ENCODE data around the gene GOLGA6L2. TPM values are rescaled to one million over a fixed set of nuclear protein-coding genes. Genes with fewer than 3 reads are reported as not detected.

Gene GOLGA6L2
- total and polyA plus RNA-seq, 2 of the 8 experiments (the other 6 are each of a cell fraction or from before 2014, with no cell fraction given), result not detected

DNA sequence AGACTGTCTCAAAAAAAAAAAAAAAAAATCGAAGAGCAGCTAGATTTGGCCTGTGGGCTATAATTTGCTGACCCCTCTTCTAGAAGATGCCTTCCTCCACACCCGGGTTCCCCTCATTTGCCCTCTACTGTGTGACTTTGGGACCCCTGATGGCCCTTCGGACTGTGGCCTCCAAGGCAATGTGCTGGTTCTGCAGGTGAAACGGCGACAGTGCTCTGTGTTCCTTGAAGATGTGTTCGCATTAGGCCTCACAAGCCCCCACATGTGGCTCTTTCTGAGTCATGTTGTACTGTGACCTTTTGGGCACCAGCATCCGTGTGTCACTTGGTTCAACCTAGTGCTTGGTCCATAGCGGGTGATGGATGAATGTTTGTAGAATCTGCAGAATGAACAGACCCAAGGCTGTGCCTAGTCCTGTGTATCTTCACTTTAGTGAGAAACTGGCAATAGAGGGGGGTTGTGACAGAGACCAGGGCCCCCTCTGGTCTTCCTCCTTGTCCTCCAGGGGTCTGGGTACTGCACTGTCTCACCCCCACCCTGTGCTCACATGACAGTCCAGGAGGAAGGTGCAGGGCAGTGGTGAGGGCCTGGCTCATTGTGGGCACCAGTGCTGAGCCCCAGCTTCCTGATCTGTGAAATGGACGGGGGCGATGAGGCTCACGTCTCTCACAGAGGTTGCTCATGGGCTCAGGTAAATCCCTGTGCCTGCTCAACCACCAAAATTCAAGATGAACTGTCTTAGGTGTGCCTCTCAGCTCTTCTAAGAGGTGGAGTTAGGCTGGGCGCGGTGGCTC is 22.7 kb downstream of the GOLGA6L2 start:
- H4K8ac ChIP-seq (ENCODE audit: extremely low read depth, insufficient read depth, low read length), result no peak overlapping the region
- H3K56ac ChIP-seq (replicated peaks; ENCODE audit: insufficient read length, low read depth, low read length), result no peak overlapping the region
- H2BK12ac ChIP-seq (ENCODE audit: low read depth, low read length), result no peak overlapping the region
- no peaks in the 10 kb centered on the region for H3K4me1 ChIP-seq (replicated peaks in 1 of 4; ENCODE audit: control insufficient read depth in 3 of 4, insufficient read depth in 4 of 4, low read length in 3 of 4)
- H3K4me3 ChIP-seq (ENCODE audit: extremely low read depth in 1 of 4, insufficient read depth in 2 of 4, low read depth in 3 of 4, low read length in 4 of 4), result no peak overlapping the region
- no peak overlapping the region for H4K91ac ChIP-seq (replicated peaks; ENCODE audit: insufficient read length, low read length)
- no peaks in the 10 kb centered on the region for H3K23me2 ChIP-seq (ENCODE audit: low read depth, low read length)
- no peak overlapping the region for H2AK5ac ChIP-seq (ENCODE audit: low read depth, low read length)
- H3K4ac ChIP-seq (replicated peaks; ENCODE audit: insufficient read length, low read depth, low read length), result no peak overlapping the region
- no peak overlapping the region for H2BK120ac ChIP-seq (replicated peaks; ENCODE audit: low read depth, low read length)
- H3K9ac ChIP-seq (replicated peaks in 1 of 4; ENCODE audit: extremely low read depth in 1 of 4, low read depth in 3 of 4, low read length in 3 of 4), result no peak overlapping the region
- H3K4me2 ChIP-seq (ENCODE audit: insufficient read depth in 1 of 2, low read depth in 2 of 2, low read length in 2 of 2), result no peak overlapping the region
- no peaks in the 10 kb centered on the region for H3K79me1 ChIP-seq (ENCODE audit: low read depth, low read length)
- peaks cover 5 to 37% of the 10 kb centered on the region in 2 experiments; a peak in 3 of 4 replicates for H3K9me3 ChIP-seq (ENCODE audit: insufficient read depth in 2 of 2, low read depth in 1 of 2, low read length in 1 of 2)
- H3K27me3 ChIP-seq (replicated peaks in 1 of 4; ENCODE audit: control insufficient read depth in 3 of 4, extremely low read depth in 1 of 4, insufficient read depth in 3 of 4, low read length in 3 of 4), result no peaks in the 10 kb centered on the region
- 90% methylated on average over 10 of the region's 13 CpGs; no CpG with 5 or more reads in 1 of the 2 experiments for WGBS, 2 experiments (ENCODE audit: extremely low coverage in 1 of 2, insufficient coverage in 1 of 2, insufficient read length in 1 of 2, insufficient replicate concordance in 2 of 2, low coverage in 1 of 2, low lambda C conversion rate in 2 of 2, missing lambda C conversion rate in 1 of 2)
- no peak overlapping the region for H3K18ac ChIP-seq (ENCODE audit: extremely low read depth, low read length)
- CTCF ChIA-PET (ENCODE audit: partially characterized antibody), result no interaction called here
- H2AFZ ChIP-seq (ENCODE audit: low read length), result no peak overlapping the region
- H3K27ac ChIP-seq (ENCODE audit: low read depth, low read length), result no peak overlapping the region
- H2BK15ac ChIP-seq (ENCODE audit: low read length), result no peak overlapping the region
- H4K20me1 ChIP-seq (replicated peaks in 1 of 2; ENCODE audit: control insufficient read depth in 1 of 2, insufficient read depth in 2 of 2, low read length in 2 of 2), result no peaks in the 10 kb centered on the region
- DNase-seq (ENCODE audit: low read depth in 1 of 2, low spot score in 2 of 2), result no peak
- H3K23ac ChIP-seq (ENCODE audit: insufficient read length), result no peak overlapping the region
- POLR2A ChIA-PET (ENCODE audit: partially characterized antibody), result no interaction called here
- FAIRE-seq, result no peak
- no peaks in the 10 kb centered on the region for H3K36me3 ChIP-seq (ENCODE audit: control insufficient read depth in 2 of 4, insufficient read depth in 4 of 4, low read length in 3 of 4)
- H2BK20ac ChIP-seq (ENCODE audit: low read length), result no peak overlapping the region
- no peak overlapping the region for H3K14ac ChIP-seq (ENCODE audit: insufficient read length)
- no peak overlapping the region for H2BK5ac ChIP-seq (ENCODE audit: low read depth, low read length)
- no peak overlapping the region for H4K5ac ChIP-seq (ENCODE audit: insufficient read length, low read depth, low read length)
- H3K79me2 ChIP-seq (ENCODE audit: control insufficient read depth in 1 of 2, insufficient read depth in 2 of 2, low read length in 2 of 2), result no peaks in the 10 kb centered on the region
- TF ChIP-seq, protein P1, sequence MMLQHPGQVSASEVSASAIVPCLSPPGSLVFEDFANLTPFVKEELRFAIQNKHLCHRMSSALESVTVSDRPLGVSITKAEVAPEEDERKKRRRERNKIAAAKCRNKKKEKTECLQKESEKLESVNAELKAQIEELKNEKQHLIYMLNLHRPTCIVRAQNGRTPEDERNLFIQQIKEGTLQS (IDR thresholded peaks at IDR 0.05; ENCODE audit: insufficient read depth, low read depth, low read length), result no peak
- TF ChIP-seq GABPA (IDR thresholded peaks at IDR 0.05; ENCODE audit: borderline replicate concordance, insufficient read depth, low read length) (no peak), SP4 (IDR thresholded peaks at IDR 0.05; ENCODE audit: low read length) (no peak), POLR2A (IDR thresholded peaks at IDR 0.05; ENCODE audit: control extremely low read depth in 1 of 2, low read depth in 2 of 2, low read length in 2 of 2) (no peak), HDAC2 (IDR thresholded peaks at IDR 0.05; ENCODE audit: borderline replicate concordance in 1 of 2, low read depth in 2 of 2, low read length in 2 of 2) (no peak), EZH2 (IDR thresholded peaks at IDR 0.05; ENCODE audit: low read depth, low read length, severe bottlenecking) (no peak), KDM5A (IDR thresholded peaks at IDR 0.05; ENCODE audit: low read length) (no peak), CHD1 (IDR thresholded peaks at IDR 0.05; ENCODE audit: low read depth, low read length) (no peak), POU5F1 (IDR thresholded peaks at IDR 0.05; ENCODE audit: low read depth, low read length) (no peak)
- TF ChIP-seq, protein P2, sequence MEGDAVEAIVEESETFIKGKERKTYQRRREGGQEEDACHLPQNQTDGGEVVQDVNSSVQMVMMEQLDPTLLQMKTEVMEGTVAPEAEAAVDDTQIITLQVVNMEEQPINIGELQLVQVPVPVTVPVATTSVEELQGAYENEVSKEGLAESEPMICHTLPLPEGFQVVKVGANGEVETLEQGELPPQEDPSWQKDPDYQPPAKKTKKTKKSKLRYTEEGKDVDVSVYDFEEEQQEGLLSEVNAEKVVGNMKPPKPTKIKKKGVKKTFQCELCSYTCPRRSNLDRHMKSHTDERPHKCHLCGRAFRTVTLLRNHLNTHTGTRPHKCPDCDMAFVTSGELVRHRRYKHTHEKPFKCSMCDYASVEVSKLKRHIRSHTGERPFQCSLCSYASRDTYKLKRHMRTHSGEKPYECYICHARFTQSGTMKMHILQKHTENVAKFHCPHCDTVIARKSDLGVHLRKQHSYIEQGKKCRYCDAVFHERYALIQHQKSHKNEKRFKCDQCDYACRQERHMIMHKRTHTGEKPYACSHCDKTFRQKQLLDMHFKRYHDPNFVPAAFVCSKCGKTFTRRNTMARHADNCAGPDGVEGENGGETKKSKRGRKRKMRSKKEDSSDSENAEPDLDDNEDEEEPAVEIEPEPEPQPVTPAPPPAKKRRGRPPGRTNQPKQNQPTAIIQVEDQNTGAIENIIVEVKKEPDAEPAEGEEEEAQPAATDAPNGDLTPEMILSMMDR (IDR thresholded peaks at IDR 0.05; ENCODE audit: control extremely low read depth in 1 of 3, insufficient read depth in 1 of 3, low read depth in 1 of 3, low read length in 3 of 3), result no peak

Data from H1 (cell line).